Fibroblast of lung (primary cell): ENCODE data around the gene CCR5.

ENCODE experiments used
- CTCF ChIP-seq, 2 donors: IDR thresholded peaks in 1 of 2; conservative IDR thresholded peaks in 1 of 2; 1 replicate in 1 of 2; 2 replicates in 1 of 2; pipeline ENCODE4 v1.5.1; 2011 to 2012; ENCODE audit warnings: low read length in 2 of 2, control low read depth in 1 of 2, inconsistent platforms in 1 of 2, low read depth in 1 of 2, mild to moderate bottlenecking in 1 of 2
- EZH2 ChIP-seq: IDR thresholded peaks from 2 replicates; pipeline ENCODE4 v1.5.1; 2012; ENCODE audit warnings: low read length, control low read depth, mild to moderate bottlenecking; ENCODE audit errors: missing control alignments

GRCh38 chr3:46413951-46414350 lies 43.2 kb downstream of the CCR5 start:
- TF ChIP-seq CTCF (conservative IDR thresholded peaks at IDR 0.05 in 1 of 2, IDR thresholded peaks at IDR 0.05 in 1 of 2; ENCODE audit: low read depth in 1 of 2, low read length in 2 of 2) (no peak), EZH2 (no peak)
